Measurements from ENCODE around the gene PCSK6. TPM values are rescaled to one million over a fixed set of nuclear protein-coding genes. Genes with fewer than 3 reads are reported as not detected.
A peak's percentile ranks its signal among the peaks of the same experiment; 100 is the strongest.

Gene PCSK6
- total RNA-seq, 2 donors from 2014 or later: 29.9 to 39.5 TPM

- H3K9ac ChIP-seq (ENCODE audit: low read depth in 2 of 2, low read length in 2 of 2): no peak overlapping the region
- intact Hi-C loops (cut with DNase I): loop anchor here (10.0 kb wide), 1 partner anchor 349 kb away; the partner anchor contains the start of gene LRRK1
- no peaks in the 10 kb centered on the region for H3K36me3 ChIP-seq
- no peak overlapping the region for H3K4me3 ChIP-seq
- no peak for DNase-seq
- no peak for TF ChIP-seq CTCF (IDR thresholded peaks at IDR 0.05)
- no peak overlapping the region for H3K27ac ChIP-seq
- H3K9me3 ChIP-seq: no peaks in the 10 kb centered on the region
- no peaks in the 10 kb centered on the region for H3K27me3 ChIP-seq
- H3K4me1 ChIP-seq: no peaks in the 10 kb centered on the region
Observed at GRCh38 chr15:101264011-101264410, 225.5 kb downstream of the PCSK6 start.

- Histone ChIP-seq H3K27me3 (no peaks in the 10 kb centered on the region), H3K4me1 (no peaks in the 10 kb centered on the region), H3K9ac (ENCODE audit: low read depth in 2 of 2, low read length in 2 of 2) (no peak overlapping the region), H3K27ac (no peak overlapping the region), H3K36me3 (no peaks in the 10 kb centered on the region), H3K4me3 (no peak overlapping the region), H3K9me3 (no peaks in the 10 kb centered on the region)
- intact Hi-C loops (cut with DNase I): loop anchor here (10.0 kb wide), 1 partner anchor 348 kb away; the partner anchor contains the start of gene LRRK1
- no peak for DNase-seq
- no peak for TF ChIP-seq CTCF (IDR thresholded peaks at IDR 0.05)
Observed at GRCh38 chr15:101262551-101262950, 227.0 kb downstream of the PCSK6 start.

GRCh38 chr15:101258238-101259144 lies 231.0 kb downstream of the PCSK6 start:
- peak; percentile 73 for DNase-seq
- no peak overlapping the region for H3K4me3 ChIP-seq
- no peaks in the 10 kb centered on the region for H3K4me1 ChIP-seq
- H3K27me3 ChIP-seq: no peaks in the 10 kb centered on the region
- H3K9me3 ChIP-seq: no peaks in the 10 kb centered on the region
- H3K36me3 ChIP-seq: no peaks in the 10 kb centered on the region
- intact Hi-C loops (cut with DNase I): loop anchor here (1.0 to 2.0 kb wide), 2 partner anchors 170 to 243 kb away; no protein-coding TSS in a partner anchor
- no peak overlapping the region for H3K9ac ChIP-seq (ENCODE audit: low read depth in 2 of 2, low read length in 2 of 2)
- peak; percentile 72 for TF ChIP-seq CTCF (IDR thresholded peaks at IDR 0.05)
- no peak overlapping the region for H3K27ac ChIP-seq

GRCh38 chr15:101256757-101257156 lies 232.8 kb downstream of the PCSK6 start:
- Histone ChIP-seq H3K9me3 (no peaks in the 10 kb centered on the region), H3K4me1 (peaks cover 6% of the 10 kb centered on the region), H3K9ac (ENCODE audit: low read depth in 2 of 2, low read length in 2 of 2) (no peak overlapping the region), H3K36me3 (no peaks in the 10 kb centered on the region), H3K27ac (no peak overlapping the region), H3K27me3 (no peaks in the 10 kb centered on the region), H3K4me3 (no peak overlapping the region)
- DNase-seq: no peak
- intact Hi-C loops (cut with DNase I): no loop called here
- peak; percentile 24 for TF ChIP-seq CTCF (IDR thresholded peaks at IDR 0.05)

- Histone ChIP-seq H3K9me3 (no peaks in the 10 kb centered on the region), H3K36me3 (no peaks in the 10 kb centered on the region), H3K27ac (no peak overlapping the region), H3K27me3 (no peaks in the 10 kb centered on the region), H3K4me1 (peaks cover 6% of the 10 kb centered on the region), H3K4me3 (no peak overlapping the region), H3K9ac (ENCODE audit: low read depth in 2 of 2, low read length in 2 of 2) (no peak overlapping the region)
- DNase-seq: no peak
- intact Hi-C loops (cut with DNase I): no loop called here
- TF ChIP-seq CTCF (IDR thresholded peaks at IDR 0.05): no peak
Observed at GRCh38 chr15:101255615-101256241, 233.8 kb downstream of the PCSK6 start.
